WTC11 (cell line): Measurements from ENCODE around the gene RFESD. TPM values are rescaled to one million over a fixed set of nuclear protein-coding genes. Genes with fewer than 3 reads are reported as not detected.

Source experiments
- ATAC-seq: fragments of 200-7000 bp; cut with Tn5 transposase; 2 replicates; pipeline ENCODE4 v1.10.0; 2021; ENCODE audit warnings: mild to moderate bottlenecking, moderate library complexity
- CTCF ChIA-PET: fragments of 300-600 bp; sonication (Branson Sonifier 250); formaldehyde crosslinking; loops from one replicate; lab custom pipeline; 2021; ENCODE audit warnings: antibody characterized with exemption; lab: Charles Lee
- POLR2A ChIA-PET: fragments of 350-600 bp; sonication (Branson Sonifier 250); formaldehyde crosslinking; loops from one replicate; lab custom pipeline; 2021; ENCODE audit warnings: antibody characterized with exemption; lab: Charles Lee
- DNase-seq: peaks from one replicate; pipeline ENCODE4 v3.0.0; 2021; ENCODE audit warnings: low spot score
- H3K27ac Mint-ChIP-seq: 2 replicates; pipeline ENCODE4 v1.8.0; 2021; ENCODE audit warnings: mixed read lengths
- H3K27me3 Mint-ChIP-seq: 2 replicates; pipeline ENCODE4 v1.8.0; 2021; ENCODE audit warnings: low read depth, mild to moderate bottlenecking, moderate library complexity, mixed read lengths
- H3K36me3 Mint-ChIP-seq: 2 replicates; pipeline ENCODE4 v1.8.0; 2021; ENCODE audit warnings: mixed read lengths
- H3K4me1 Mint-ChIP-seq: 2 replicates; pipeline ENCODE4 v1.8.0; 2022; ENCODE audit warnings: mixed read lengths
- H3K4me3 Mint-ChIP-seq: 2 replicates; pipeline ENCODE4 v1.8.0; 2021; ENCODE audit warnings: mild to moderate bottlenecking, moderate library complexity, mixed read lengths
- H3K9me3 Mint-ChIP-seq: 2 replicates; pipeline ENCODE4 v1.8.0; 2021; ENCODE audit warnings: mixed read lengths
- FOXK1 ChIP-seq: sonication (generic); formaldehyde crosslinking; IDR thresholded peaks from 2 replicates; pipeline ENCODE4 v1.8.0; 2022; ENCODE audit warnings: mild to moderate bottlenecking, moderate library complexity, missing genetic modification reagents
- FOXP1 ChIP-seq: sonication (generic); formaldehyde crosslinking; IDR thresholded peaks from 2 replicates; pipeline ENCODE4 v1.8.0; 2022; ENCODE audit warnings: missing genetic modification reagents, mild to moderate bottlenecking, moderate library complexity, borderline replicate concordance
- GABPB1 ChIP-seq: sonication (generic); formaldehyde crosslinking; IDR thresholded peaks from 2 replicates; pipeline ENCODE4 v1.8.1; 2023; ENCODE audit warnings: mild to moderate bottlenecking, missing genetic modification reagents
- GRHL2 ChIP-seq: fragments of 250-450 bp; sonication (Bioruptor Pico); IDR thresholded peaks from 2 replicates; pipeline ENCODE4 v1.8.0; 2022; ENCODE audit warnings: mild to moderate bottlenecking, moderate library complexity; ENCODE audit not compliant: insufficient replicate concordance, severe bottlenecking
- NFATC4 ChIP-seq: fragments of 250-450 bp; sonication (Bioruptor Pico); IDR thresholded peaks from 2 replicates; pipeline ENCODE4 v1.9.0; 2021; ENCODE audit warnings: mild to moderate bottlenecking
- SOX15 ChIP-seq: fragments of 250-450 bp; sonication (Bioruptor Pico); IDR thresholded peaks from 2 replicates; pipeline ENCODE4 v1.9.0; 2021; ENCODE audit warnings: mild to moderate bottlenecking
- ZNF317 ChIP-seq: sonication (generic); formaldehyde crosslinking; IDR thresholded peaks from 2 replicates; pipeline ENCODE4 v1.8.1; 2023; ENCODE audit warnings: low read depth, mild to moderate bottlenecking, moderate library complexity, missing genetic modification reagents, borderline replicate concordance
- ZNF423 ChIP-seq: fragments of 250-450 bp; sonication (Bioruptor Pico); IDR thresholded peaks from 2 replicates; pipeline ENCODE4 v2.1.2; 2022; ENCODE audit warnings: mild to moderate bottlenecking, moderate library complexity
- total RNA-seq: library from RNA; stranded (reverse); gene quantifications from 3 replicates; pipeline ENCODE4 v1.2.3, GENCODE V29; 2021
- TF ChIP-seq, protein P1 (sequence below): sonication (generic); formaldehyde crosslinking; IDR thresholded peaks from 2 replicates; pipeline ENCODE4 v1.8.1; 2023; ENCODE audit warnings: mild to moderate bottlenecking, missing genetic modification reagents
- TF ChIP-seq, protein P2 (sequence below): sonication (generic); formaldehyde crosslinking; IDR thresholded peaks from 2 replicates; pipeline ENCODE4 v1.8.1; 2022; ENCODE audit warnings: low read depth, missing genetic modification reagents, borderline replicate concordance
- TF ChIP-seq, protein P3 (sequence below): sonication (generic); formaldehyde crosslinking; IDR thresholded peaks from 2 replicates; pipeline ENCODE4 v1.8.1; 2022; ENCODE audit warnings: mild to moderate bottlenecking, missing genetic modification reagents, moderate library complexity, borderline replicate concordance
- TF ChIP-seq, protein P4 (sequence below): sonication (generic); formaldehyde crosslinking; IDR thresholded peaks from 2 replicates; pipeline ENCODE4 v1.8.0; 2022; ENCODE audit warnings: mild to moderate bottlenecking, missing genetic modification reagents
- TF ChIP-seq, protein P5 (sequence below): sonication (generic); formaldehyde crosslinking; IDR thresholded peaks from 2 replicates; pipeline ENCODE4 v1.8.0; 2022; ENCODE audit warnings: mild to moderate bottlenecking, missing genetic modification reagents
- TF ChIP-seq, protein P6 (sequence below): fragments of 250-450 bp; sonication (Bioruptor Pico); IDR thresholded peaks from 2 replicates; pipeline ENCODE4 v1.8.0; 2021; ENCODE audit warnings: mild to moderate bottlenecking
- TF ChIP-seq, protein P7 (sequence below): fragments of 250-450 bp; sonication (Bioruptor Pico); IDR thresholded peaks from 2 replicates; pipeline ENCODE4 v1.9.0; 2021; ENCODE audit warnings: mild to moderate bottlenecking
- TF ChIP-seq, protein P8 (sequence below): sonication (generic); formaldehyde crosslinking; IDR thresholded peaks from 2 replicates; pipeline ENCODE4 v1.8.0; 2023; ENCODE audit warnings: missing genetic modification reagents, mild to moderate bottlenecking, borderline replicate concordance

Gene RFESD
- total RNA-seq, 1 experiment from 2014 or later, result 5.7 TPM

DNA sequence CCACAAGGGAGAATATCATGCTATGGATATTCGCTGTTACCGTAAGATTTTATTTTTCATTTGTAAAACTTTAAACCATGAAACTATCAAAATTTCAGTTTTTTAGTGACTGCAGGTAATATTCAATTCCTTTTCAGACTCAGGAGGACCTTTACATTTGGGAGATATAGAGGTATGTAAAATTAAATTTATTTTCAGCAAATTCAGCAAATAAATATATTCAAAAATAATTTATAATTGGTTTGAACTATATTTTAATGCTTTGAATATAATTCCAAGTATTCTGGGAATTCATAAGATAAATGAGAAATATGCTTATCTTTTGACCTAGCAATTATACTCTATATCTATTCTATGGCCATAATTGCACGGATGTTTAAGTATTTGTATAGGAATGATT is 7.6 kb downstream of the RFESD start (continued):
- TF ChIP-seq, protein P1, sequence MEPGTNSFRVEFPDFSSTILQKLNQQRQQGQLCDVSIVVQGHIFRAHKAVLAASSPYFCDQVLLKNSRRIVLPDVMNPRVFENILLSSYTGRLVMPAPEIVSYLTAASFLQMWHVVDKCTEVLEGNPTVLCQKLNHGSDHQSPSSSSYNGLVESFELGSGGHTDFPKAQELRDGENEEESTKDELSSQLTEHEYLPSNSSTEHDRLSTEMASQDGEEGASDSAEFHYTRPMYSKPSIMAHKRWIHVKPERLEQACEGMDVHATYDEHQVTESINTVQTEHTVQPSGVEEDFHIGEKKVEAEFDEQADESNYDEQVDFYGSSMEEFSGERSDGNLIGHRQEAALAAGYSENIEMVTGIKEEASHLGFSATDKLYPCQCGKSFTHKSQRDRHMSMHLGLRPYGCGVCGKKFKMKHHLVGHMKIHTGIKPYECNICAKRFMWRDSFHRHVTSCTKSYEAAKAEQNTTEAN, result no peak
- no peak for TF ChIP-seq ZNF317
- TF ChIP-seq, protein P2, sequence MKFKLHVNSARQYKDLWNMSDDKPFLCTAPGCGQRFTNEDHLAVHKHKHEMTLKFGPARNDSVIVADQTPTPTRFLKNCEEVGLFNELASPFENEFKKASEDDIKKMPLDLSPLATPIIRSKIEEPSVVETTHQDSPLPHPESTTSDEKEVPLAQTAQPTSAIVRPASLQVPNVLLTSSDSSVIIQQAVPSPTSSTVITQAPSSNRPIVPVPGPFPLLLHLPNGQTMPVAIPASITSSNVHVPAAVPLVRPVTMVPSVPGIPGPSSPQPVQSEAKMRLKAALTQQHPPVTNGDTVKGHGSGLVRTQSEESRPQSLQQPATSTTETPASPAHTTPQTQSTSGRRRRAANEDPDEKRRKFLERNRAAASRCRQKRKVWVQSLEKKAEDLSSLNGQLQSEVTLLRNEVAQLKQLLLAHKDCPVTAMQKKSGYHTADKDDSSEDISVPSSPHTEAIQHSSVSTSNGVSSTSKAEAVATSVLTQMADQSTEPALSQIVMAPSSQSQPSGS, result no peak
- no peak for TF ChIP-seq FOXP1 (CRISPR knock-in tag)
- TF ChIP-seq, protein P3, sequence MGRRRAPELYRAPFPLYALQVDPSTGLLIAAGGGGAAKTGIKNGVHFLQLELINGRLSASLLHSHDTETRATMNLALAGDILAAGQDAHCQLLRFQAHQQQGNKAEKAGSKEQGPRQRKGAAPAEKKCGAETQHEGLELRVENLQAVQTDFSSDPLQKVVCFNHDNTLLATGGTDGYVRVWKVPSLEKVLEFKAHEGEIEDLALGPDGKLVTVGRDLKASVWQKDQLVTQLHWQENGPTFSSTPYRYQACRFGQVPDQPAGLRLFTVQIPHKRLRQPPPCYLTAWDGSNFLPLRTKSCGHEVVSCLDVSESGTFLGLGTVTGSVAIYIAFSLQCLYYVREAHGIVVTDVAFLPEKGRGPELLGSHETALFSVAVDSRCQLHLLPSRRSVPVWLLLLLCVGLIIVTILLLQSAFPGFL, result no peak

DNA sequence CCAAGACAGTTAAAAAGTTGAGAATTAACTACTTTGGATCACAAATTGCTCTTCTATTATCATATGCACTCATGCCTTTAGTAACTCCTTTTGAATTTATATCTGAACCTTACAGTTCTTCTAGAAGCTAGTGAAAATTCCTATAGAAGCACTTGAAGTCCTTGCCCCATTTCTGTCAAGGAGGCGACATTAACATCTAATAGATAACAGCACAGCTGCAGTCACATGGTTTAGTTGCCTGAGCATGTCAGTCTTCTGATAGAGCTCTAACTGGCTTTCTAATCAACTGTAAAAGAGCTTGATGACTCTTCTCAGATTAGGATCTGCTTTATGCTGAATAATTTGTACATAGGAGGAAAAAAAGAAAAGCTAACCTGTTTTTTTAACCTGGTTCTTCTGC is 9.0 kb downstream of the RFESD start:
- Mint-ChIP-seq H3K36me3 (peaks cover 4% of the 10 kb centered on the region; the same call in 1 of the 2 replicates), H3K9me3 (no peaks in the 10 kb centered on the region), H3K27me3 (no peaks in the 10 kb centered on the region), H3K4me3 (no peak overlapping the region)
- ChIA-PET POLR2A (no interaction called here), CTCF (no interaction called here)
- no peak for ATAC-seq
- TF ChIP-seq, protein P2, result no peak
- TF ChIP-seq, protein P4, sequence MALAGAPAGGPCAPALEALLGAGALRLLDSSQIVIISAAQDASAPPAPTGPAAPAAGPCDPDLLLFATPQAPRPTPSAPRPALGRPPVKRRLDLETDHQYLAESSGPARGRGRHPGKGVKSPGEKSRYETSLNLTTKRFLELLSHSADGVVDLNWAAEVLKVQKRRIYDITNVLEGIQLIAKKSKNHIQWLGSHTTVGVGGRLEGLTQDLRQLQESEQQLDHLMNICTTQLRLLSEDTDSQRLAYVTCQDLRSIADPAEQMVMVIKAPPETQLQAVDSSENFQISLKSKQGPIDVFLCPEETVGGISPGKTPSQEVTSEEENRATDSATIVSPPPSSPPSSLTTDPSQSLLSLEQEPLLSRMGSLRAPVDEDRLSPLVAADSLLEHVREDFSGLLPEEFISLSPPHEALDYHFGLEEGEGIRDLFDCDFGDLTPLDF (CRISPR knock-in tag), result no peak
- TF ChIP-seq, protein P5, sequence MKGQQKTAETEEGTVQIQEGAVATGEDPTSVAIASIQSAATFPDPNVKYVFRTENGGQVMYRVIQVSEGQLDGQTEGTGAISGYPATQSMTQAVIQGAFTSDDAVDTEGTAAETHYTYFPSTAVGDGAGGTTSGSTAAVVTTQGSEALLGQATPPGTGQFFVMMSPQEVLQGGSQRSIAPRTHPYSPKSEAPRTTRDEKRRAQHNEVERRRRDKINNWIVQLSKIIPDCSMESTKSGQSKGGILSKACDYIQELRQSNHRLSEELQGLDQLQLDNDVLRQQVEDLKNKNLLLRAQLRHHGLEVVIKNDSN (CRISPR knock-in tag), result no peak
- TF ChIP-seq FOXK1 (CRISPR knock-in tag) (no peak), GRHL2 (no peak), NFATC4 (CRISPR knock-in tag) (no peak), ZNF423 (no peak), SOX15 (CRISPR knock-in tag) (no peak), GABPB1 (CRISPR knock-in tag) (no peak)
- TF ChIP-seq, protein P6, sequence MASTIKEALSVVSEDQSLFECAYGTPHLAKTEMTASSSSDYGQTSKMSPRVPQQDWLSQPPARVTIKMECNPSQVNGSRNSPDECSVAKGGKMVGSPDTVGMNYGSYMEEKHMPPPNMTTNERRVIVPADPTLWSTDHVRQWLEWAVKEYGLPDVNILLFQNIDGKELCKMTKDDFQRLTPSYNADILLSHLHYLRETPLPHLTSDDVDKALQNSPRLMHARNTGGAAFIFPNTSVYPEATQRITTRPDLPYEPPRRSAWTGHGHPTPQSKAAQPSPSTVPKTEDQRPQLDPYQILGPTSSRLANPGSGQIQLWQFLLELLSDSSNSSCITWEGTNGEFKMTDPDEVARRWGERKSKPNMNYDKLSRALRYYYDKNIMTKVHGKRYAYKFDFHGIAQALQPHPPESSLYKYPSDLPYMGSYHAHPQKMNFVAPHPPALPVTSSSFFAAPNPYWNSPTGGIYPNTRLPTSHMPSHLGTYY (CRISPR knock-in tag), result no peak
- TF ChIP-seq, protein P7, sequence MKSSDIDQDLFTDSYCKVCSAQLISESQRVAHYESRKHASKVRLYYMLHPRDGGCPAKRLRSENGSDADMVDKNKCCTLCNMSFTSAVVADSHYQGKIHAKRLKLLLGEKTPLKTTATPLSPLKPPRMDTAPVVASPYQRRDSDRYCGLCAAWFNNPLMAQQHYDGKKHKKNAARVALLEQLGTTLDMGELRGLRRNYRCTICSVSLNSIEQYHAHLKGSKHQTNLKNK (CRISPR knock-in tag), result no peak
- TF ChIP-seq, protein P8, sequence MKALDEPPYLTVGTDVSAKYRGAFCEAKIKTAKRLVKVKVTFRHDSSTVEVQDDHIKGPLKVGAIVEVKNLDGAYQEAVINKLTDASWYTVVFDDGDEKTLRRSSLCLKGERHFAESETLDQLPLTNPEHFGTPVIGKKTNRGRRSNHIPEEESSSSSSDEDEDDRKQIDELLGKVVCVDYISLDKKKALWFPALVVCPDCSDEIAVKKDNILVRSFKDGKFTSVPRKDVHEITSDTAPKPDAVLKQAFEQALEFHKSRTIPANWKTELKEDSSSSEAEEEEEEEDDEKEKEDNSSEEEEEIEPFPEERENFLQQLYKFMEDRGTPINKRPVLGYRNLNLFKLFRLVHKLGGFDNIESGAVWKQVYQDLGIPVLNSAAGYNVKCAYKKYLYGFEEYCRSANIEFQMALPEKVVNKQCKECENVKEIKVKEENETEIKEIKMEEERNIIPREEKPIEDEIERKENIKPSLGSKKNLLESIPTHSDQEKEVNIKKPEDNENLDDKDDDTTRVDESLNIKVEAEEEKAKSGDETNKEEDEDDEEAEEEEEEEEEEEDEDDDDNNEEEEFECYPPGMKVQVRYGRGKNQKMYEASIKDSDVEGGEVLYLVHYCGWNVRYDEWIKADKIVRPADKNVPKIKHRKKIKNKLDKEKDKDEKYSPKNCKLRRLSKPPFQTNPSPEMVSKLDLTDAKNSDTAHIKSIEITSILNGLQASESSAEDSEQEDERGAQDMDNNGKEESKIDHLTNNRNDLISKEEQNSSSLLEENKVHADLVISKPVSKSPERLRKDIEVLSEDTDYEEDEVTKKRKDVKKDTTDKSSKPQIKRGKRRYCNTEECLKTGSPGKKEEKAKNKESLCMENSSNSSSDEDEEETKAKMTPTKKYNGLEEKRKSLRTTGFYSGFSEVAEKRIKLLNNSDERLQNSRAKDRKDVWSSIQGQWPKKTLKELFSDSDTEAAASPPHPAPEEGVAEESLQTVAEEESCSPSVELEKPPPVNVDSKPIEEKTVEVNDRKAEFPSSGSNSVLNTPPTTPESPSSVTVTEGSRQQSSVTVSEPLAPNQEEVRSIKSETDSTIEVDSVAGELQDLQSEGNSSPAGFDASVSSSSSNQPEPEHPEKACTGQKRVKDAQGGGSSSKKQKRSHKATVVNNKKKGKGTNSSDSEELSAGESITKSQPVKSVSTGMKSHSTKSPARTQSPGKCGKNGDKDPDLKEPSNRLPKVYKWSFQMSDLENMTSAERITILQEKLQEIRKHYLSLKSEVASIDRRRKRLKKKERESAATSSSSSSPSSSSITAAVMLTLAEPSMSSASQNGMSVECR (CRISPR knock-in tag), result no peak
- TF ChIP-seq, all 79 proteins: peak for 0
- Mint-ChIP-seq H3K27ac (no peak overlapping the region), H3K4me1 (0 out of 2 replicates have a peak, but pooled peaks cover 2% of the 10 kb centered on the region)
- no peak for DNase-seq
